ENCODE measurements around the gene SORD. TPM values are rescaled to one million over a fixed set of nuclear protein-coding genes. Genes with fewer than 3 reads are reported as not detected.
A peak's percentile ranks its signal among the peaks of the same experiment; 100 is the strongest.

Gene SORD
- total RNA-seq, 1 donor from 2014 or later: 36.7 TPM

GRCh38 chr15:45097466-45097865, 74.5 kb downstream of the SORD start:
- H2AFZ ChIP-seq (replicated peaks): no peak overlapping the region
- H3K4me3 Mint-ChIP-seq: no peak overlapping the region
- no peaks in the 10 kb centered on the region for H3F3A ChIP-seq (ENCODE audit: low read depth)
- peaks cover 12% of the 10 kb centered on the region for H3K4me1 Mint-ChIP-seq
- no peak overlapping the region for H3K9ac ChIP-seq
- no peak overlapping the region for H3K4me3 ChIP-seq
- H3K27me3 ChIP-seq: peaks cover 8% of the 10 kb centered on the region
- no peak overlapping the region for H3K27ac ChIP-seq
- H3K36me3 ChIP-seq: no peaks in the 10 kb centered on the region
- no peaks in the 10 kb centered on the region for H3K79me2 ChIP-seq (ENCODE audit: low read depth)
- H3K4me1 ChIP-seq: peaks cover 7% of the 10 kb centered on the region
- H3K9me3 ChIP-seq (ENCODE audit: low read depth): no peaks in the 10 kb centered on the region
- DNase-seq (ENCODE audit: low spot score): no peak
- no peak for TF ChIP-seq EZH2 (IDR thresholded peaks at IDR 0.05)
- TF ChIP-seq EZH2phosphoT487 (IDR thresholded peaks at IDR 0.05): no peak
- TF ChIP-seq, protein P1, sequence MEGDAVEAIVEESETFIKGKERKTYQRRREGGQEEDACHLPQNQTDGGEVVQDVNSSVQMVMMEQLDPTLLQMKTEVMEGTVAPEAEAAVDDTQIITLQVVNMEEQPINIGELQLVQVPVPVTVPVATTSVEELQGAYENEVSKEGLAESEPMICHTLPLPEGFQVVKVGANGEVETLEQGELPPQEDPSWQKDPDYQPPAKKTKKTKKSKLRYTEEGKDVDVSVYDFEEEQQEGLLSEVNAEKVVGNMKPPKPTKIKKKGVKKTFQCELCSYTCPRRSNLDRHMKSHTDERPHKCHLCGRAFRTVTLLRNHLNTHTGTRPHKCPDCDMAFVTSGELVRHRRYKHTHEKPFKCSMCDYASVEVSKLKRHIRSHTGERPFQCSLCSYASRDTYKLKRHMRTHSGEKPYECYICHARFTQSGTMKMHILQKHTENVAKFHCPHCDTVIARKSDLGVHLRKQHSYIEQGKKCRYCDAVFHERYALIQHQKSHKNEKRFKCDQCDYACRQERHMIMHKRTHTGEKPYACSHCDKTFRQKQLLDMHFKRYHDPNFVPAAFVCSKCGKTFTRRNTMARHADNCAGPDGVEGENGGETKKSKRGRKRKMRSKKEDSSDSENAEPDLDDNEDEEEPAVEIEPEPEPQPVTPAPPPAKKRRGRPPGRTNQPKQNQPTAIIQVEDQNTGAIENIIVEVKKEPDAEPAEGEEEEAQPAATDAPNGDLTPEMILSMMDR (IDR thresholded peaks at IDR 0.05): no peak
- H3K9me3 Mint-ChIP-seq: peaks cover 3% of the 10 kb centered on the region
- H3K36me3 Mint-ChIP-seq: no peaks in the 10 kb centered on the region
- no peak overlapping the region for H3K4me2 ChIP-seq
- H4K20me1 ChIP-seq (ENCODE audit: low read depth): no peaks in the 10 kb centered on the region
- peaks cover 14% of the 10 kb centered on the region for H3K27me3 Mint-ChIP-seq (ENCODE audit: insufficient read depth, low read depth)
- H3K27ac Mint-ChIP-seq: no peak overlapping the region

DNA sequence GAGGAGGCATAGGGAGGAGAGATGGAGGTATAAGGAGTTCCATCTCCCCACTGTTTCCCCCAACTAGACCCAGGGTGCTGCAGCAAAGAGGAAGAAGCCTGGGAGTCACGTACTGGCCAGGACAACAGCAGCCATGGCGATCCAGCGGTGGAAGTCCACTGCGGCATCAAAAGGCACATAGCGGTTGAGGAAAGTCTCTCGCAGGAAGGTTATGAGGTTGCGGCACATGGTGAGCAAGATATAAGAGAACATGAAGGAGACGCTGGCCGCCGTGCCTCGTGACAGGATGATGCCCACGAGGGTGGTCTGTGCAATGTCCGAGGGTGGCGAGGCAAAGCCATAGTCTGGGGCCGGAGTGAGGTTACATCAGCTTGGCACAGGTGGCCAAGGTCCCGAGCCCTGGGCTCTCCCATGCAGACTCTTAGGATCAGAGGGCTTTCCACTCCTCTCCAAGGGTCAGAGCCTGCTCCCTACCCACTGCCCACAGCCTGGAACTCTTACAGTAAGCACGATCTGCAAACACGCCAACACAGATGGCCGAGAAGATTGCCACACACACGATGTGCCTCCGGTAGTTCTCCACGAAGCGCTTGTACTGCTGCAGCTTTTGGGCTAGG, 76.7 kb downstream of the SORD start:
- no peak for DNase-seq (ENCODE audit: low spot score)
- H3K27me3 ChIP-seq: peaks cover 8% of the 10 kb centered on the region
- no peak overlapping the region for H2AFZ ChIP-seq (replicated peaks)
- Mint-ChIP-seq H3K4me1 (peaks cover 12% of the 10 kb centered on the region), H3K4me3 (no peak overlapping the region), H3K9me3 (peaks cover 3% of the 10 kb centered on the region), H3K27ac (no peak overlapping the region), H3K36me3 (no peaks in the 10 kb centered on the region), H3K27me3 (ENCODE audit: insufficient read depth, low read depth) (peaks cover 16% of the 10 kb centered on the region)
- H3K79me2 ChIP-seq (ENCODE audit: low read depth): no peaks in the 10 kb centered on the region
- H3F3A ChIP-seq (ENCODE audit: low read depth): no peaks in the 10 kb centered on the region
- H3K9me3 ChIP-seq (ENCODE audit: low read depth): no peaks in the 10 kb centered on the region
- no peaks in the 10 kb centered on the region for H4K20me1 ChIP-seq (ENCODE audit: low read depth)
- peaks cover 7% of the 10 kb centered on the region for H3K4me1 ChIP-seq
- no peak overlapping the region for H3K4me2 ChIP-seq
- no peak overlapping the region for H3K4me3 ChIP-seq
- no peaks in the 10 kb centered on the region for H3K36me3 ChIP-seq
- H3K9ac ChIP-seq: no peak overlapping the region
- TF ChIP-seq, protein P1 (IDR thresholded peaks at IDR 0.05): no peak
- TF ChIP-seq EZH2phosphoT487 (IDR thresholded peaks at IDR 0.05): no peak
- TF ChIP-seq EZH2 (IDR thresholded peaks at IDR 0.05): no peak
- no peak overlapping the region for H3K27ac ChIP-seq

DNA sequence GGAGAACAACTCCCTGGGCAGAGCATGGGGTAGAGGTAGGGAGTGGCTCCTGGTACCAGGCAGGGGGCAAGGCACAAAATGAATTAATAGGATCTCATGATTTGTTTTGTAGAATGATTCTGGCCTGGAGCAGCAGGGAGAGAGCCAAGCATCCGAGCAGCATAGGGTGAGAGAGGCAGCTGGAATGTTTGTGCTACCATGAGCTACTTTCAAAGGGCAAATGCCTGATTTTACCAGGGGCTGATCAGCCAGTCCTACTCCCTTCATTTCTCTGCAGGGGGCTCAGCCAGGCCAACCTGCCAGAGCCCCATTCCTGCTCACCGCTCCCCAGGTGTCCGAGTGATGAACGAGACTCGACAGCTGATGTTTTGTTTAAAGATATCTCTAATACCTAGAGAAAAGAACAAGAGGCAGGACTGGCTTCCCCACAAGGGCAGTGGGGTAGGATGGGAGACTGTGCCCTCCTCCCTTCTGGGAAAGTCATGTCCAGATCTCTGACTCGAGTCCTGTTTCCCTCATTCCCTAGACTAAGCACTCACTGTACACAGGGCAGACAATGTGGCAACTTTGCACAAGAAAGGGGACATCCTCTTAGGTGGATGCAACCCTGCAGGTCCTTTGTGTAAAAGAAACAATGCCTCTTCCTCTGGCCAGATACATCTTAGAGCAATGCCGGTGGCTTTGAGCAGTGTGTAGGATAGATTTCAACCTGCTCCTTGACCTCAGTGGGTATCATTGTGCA, 78.1 kb downstream of the SORD start:
- Mint-ChIP-seq H3K4me3 (no peak overlapping the region), H3K36me3 (no peaks in the 10 kb centered on the region), H3K9me3 (peaks cover 3% of the 10 kb centered on the region), H3K4me1 (peaks cover 12% of the 10 kb centered on the region), H3K27me3 (ENCODE audit: insufficient read depth, low read depth) (peaks cover 16% of the 10 kb centered on the region), H3K27ac (peak overlapping the region; percentile 11)
- Histone ChIP-seq H3K9ac (no peak overlapping the region), H3K4me3 (no peak overlapping the region), H3K36me3 (no peaks in the 10 kb centered on the region), H3K4me1 (peaks cover 7% of the 10 kb centered on the region), H3K9me3 (ENCODE audit: low read depth) (no peaks in the 10 kb centered on the region), H3K4me2 (peak overlapping the region; percentile 1), H3K27me3 (peaks cover 8% of the 10 kb centered on the region), H3K79me2 (ENCODE audit: low read depth) (no peaks in the 10 kb centered on the region), H2AFZ (replicated peaks) (no peak overlapping the region), H3F3A (ENCODE audit: low read depth) (no peaks in the 10 kb centered on the region), H3K27ac (no peak overlapping the region), H4K20me1 (ENCODE audit: low read depth) (no peaks in the 10 kb centered on the region)
- TF ChIP-seq, protein P1 (IDR thresholded peaks at IDR 0.05): no peak
- no peak for TF ChIP-seq EZH2phosphoT487 (IDR thresholded peaks at IDR 0.05)
- TF ChIP-seq EZH2 (IDR thresholded peaks at IDR 0.05): no peak
- peak; percentile 16 for DNase-seq (ENCODE audit: low spot score)
